Kasumi-1 (cell line): ENCODE results near the gene KDM4C.
A peak's percentile ranks its signal among the peaks of the same experiment; 100 is the strongest.

Source experiments
- DNase-seq, 2 experiments: peaks; one replicate each; lab custom pipeline; 2025; lab: John Stamatoyannopoulos, UW

KDM4C gene

GRCh38 chr9:7042124-7042523 lies 284.4 kb downstream of the KDM4C start:
- no peak for DNase-seq

- DNase-seq: no peak
Measured at GRCh38 chr9:7045361-7045760, 287.6 kb downstream of the KDM4C start.

DNA sequence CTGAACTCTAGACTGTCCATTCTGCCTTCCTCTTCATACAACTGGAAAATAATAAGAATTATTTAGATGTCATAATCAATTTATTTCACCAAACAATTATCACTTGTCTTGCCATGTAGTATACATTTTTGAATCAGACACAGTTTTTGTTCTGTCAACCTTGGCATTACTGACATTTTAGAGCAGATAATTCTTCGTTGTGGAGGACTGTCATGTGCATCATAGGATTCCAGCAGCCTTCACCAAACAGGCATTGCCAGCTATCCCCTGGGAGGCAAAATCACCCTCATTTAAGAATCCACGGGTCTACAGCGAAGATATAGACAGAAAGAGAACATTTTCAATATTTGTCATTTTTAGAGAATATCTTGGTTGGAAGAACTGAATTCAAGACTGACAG lies 293.9 kb downstream of the KDM4C start:
- no peak for DNase-seq

DNA sequence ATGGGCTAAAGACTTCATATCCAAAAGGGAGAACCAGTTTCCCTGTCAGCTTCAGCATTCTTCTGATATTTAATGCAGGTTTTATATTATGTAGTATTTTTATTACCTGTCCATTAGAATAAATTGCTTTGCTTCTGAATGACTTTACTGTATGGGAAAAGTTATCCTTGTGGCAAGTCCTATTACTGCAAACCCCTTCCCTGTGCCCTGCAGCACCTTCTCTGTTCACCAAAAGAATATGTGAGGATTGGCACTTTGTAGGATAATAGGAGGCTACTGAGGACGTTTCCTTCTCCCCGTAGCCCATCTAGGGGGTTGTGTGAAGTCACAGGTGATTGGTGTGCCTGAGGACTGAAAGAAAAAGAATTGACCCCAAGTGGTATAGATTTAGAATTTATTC lies 296.1 kb downstream of the KDM4C start:
- no peak for DNase-seq

- no peak for DNase-seq
Measured at GRCh38 chr9:7055171-7055903, 297.6 kb downstream of the KDM4C start.

DNA sequence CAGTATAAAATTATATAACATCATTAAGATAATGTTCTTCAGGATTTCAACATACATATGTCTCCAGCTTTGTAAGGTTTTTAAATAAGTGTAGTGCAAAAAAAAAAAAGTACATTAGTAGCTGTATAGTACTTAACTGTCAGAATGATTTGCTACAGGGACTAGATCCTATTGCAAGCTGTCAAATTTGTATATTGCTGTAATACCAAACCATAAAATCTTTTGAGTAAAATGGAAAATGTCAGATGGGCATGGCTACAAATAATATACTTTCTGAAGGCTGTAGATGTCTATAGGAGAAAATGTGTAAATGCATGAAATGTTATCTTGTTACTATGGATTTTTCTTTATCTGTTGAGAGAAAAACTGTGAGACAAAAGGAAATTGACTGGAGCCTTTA lies 298.5 kb downstream of the KDM4C start:
- no peak for DNase-seq

DNA sequence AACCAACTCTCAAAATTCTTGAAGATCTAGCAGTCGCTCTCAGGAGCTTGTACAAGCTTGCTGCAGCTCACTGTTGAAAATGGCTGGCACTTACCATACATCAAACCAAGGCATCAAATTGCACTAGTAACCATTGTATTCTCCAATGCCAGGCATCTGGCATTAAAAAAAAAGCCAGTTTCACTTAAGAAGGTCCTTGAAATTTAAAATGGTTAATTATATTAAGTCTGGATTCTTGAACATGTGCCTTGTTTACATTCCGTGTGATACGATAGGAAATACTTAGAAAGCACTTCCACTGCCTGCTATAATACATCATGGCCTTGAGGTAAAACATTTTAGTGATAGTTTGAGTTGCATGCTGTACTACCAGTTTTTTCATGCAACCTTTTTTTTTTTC lies 300.7 kb downstream of the KDM4C start:
- DNase-seq: no peak

DNA sequence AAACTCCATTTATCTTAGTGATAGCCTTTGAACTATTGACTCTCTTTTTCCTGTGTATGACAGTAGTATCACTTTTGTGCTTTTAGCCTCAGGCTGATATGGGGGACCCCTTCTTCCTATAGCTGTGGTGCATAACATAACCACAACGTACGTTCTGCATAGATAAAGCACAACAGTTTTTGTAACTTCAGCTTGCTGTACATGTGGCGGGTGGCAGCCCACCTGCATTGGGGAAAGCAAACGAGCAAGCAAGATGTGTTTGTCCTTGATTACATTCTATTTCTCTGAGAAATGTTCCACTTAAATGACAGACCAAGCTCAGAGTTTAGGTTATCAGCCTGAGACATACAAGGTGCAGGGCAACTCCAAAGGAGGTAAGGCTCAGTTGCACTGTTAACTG lies 309.4 kb downstream of the KDM4C start:
- DNase-seq: no peak

DNA sequence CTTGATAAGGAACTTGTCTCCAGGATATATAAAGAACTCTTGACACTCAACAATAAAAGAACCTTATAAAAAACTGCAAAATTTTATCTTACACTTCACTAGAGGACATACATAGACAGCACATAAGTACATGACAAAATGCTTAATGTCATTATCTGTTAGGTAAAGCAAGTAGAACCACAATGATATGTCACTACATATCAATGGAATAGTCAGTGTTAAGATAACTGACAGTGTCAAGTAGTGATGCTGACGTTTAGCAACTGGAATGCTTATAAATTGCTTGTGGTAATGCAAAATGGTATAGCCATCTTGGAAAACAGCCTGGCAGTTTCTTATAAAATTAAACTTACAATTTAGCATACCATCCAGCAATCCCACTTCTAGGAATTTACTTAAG lies 314.1 kb downstream of the KDM4C start:
- DNase-seq: no peak

DNA sequence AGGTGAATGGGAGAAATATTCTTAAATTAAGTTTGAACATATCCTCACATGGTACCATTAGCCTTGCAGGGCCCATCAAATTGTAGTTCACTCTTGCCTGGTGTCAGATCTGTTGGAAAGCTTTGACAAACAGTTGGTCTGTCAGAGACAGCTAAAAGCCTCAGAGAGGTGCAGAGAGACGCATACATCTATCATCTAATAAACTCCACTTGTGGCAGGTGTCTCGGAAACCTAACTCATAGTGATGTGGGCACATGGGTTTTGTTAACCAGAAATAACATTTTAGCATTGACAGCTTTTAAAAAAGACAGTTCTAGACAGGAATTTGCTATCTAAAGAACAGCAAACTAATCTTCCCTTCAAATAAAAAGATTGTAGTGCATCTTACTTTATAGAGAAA lies 315.9 kb downstream of the KDM4C start:
- no peak for DNase-seq

DNA sequence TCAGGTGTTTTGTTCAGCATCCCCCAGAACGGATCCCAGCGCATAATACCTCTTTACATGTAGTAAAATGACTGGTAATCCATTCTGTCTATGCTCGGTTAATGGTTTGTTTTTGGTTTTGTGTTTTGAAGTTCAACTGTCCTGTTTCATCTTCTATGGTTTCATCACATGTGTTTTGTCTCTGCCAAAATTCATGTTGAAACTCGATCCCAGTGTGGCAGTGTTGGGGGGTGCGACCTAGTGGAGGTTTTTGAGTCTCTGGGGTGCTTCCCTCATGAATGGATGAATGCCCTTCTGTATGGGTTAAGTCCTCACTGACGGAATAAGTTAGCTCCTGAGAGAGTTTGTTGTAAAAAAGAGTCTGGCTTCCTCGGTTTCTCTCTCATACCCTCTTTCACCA lies 317.4 kb downstream of the KDM4C start:
- DNase-seq: no peak

DNA sequence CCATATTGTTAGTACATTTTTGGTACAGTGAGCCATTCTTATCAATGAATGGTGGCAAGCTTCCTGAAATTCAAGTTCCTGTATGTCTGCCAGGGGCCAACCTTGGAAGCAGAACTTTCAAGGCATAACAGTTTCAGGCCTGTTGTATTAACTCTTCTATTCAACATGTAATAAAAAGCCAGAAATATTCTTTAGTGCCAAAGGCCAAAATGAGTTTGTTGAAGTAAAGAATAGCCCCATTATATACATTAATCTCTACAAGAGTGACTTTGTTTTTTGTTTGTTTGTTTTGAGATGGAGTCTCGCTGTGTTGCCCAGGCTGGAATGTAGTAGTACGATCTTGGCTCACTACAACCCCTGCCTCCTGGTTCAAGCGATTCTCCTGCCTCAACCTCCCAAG lies 321.3 kb downstream of the KDM4C start:
- no peak for DNase-seq

DNA sequence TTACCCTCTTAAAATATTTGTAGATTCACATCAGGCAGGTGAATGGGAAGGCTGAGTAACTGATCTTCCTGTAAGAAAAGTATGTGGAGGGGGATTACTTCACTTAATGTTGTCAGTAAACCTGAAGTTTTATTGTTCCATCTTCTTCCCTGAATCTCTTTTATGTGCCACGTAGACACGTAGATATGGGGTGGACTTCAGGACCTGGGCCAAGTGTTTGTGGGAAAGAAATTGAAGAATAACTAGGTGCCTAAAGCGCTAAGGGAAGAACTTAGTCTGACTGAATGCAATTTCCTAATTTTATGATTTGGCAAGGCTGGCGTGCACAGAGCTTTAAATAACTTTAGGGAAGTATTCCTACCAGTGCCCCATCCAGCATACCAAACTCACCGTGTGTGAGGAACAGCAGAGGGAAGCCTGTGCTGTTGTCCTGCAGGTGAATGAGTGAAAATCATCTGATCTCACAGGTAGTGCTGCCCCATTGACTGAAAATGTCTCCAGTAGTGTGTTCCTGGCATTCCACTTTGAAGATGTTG lies 323.4 kb downstream of the KDM4C start:
- peak; percentile 1 to 21 for DNase-seq

DNA sequence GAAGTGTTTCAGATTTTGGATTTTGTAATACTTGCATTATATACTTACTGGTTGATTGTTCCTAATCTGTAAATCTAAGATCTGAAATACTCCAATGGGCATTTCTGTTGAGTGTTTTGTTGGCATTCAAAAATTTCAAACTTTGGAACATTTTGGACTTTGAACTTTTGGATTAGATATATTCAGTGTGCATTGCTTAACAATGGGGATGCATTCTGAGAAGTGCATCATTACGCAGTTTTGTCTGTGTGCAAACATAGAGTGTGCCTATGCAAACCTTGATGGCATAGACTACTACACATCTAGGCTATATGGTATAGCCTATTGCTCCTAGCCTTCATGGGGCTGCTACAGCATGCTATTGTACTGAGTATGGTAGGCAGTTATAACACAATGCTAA lies 325.4 kb downstream of the KDM4C start:
- no peak for DNase-seq

DNA sequence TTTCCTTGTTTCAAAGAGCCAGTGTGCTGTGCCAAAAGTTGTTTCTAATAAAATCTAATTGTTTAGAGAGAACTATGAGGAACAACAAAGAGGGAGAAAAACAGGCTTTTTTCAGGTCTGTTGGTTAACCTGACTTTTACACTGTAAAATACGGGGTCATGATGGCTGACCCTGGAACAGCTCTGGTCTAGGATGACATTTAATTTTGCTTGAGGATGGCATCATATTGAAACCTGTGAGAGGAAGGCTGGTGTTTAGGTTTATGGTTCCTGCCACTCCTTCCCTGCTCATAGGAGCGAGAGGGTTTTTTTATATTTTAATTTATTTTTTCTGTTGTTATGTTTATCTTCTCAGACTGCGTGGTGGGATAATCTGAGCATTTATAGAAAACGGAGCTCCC lies 327.6 kb downstream of the KDM4C start:
- no peak for DNase-seq

DNA sequence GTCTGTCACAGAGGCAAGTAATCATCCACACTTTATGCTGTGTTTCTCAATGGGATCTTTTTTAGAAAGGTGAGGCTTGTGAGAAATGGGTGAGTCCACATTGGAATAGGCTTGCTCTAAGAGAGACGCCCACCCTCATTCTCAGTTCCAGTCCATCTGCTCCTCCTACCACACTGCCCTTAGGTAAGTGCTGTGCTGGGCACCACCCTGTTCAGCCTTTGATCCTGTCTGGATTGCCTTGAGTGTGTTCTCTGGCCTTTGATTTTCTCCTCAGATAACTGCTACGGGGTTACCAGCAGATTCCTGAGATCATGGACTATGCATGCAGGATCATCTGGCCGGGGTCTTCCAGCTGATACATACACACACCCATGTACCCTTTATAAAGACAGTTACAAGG lies 328.6 kb downstream of the KDM4C start:
- no peak for DNase-seq

DNA sequence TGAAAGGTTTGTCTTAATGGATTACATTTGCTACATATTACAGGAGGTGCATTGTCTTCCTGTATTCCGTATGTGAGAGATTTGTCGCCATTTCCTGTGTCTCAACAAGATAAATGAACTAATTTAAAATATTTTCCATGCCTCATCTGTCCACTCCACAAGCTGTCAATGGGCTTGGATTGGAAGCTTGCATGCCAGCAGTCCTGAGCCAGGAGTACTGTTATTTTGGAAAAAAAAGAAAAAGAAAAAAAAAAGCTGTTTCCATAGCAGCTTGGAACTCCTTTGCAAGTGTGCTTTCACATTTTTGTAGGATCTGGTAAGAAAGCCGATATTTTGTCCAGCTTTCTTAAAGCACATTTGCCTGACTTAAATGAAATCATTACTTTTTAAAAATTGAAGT lies 330.8 kb downstream of the KDM4C start:
- no peak for DNase-seq

DNA sequence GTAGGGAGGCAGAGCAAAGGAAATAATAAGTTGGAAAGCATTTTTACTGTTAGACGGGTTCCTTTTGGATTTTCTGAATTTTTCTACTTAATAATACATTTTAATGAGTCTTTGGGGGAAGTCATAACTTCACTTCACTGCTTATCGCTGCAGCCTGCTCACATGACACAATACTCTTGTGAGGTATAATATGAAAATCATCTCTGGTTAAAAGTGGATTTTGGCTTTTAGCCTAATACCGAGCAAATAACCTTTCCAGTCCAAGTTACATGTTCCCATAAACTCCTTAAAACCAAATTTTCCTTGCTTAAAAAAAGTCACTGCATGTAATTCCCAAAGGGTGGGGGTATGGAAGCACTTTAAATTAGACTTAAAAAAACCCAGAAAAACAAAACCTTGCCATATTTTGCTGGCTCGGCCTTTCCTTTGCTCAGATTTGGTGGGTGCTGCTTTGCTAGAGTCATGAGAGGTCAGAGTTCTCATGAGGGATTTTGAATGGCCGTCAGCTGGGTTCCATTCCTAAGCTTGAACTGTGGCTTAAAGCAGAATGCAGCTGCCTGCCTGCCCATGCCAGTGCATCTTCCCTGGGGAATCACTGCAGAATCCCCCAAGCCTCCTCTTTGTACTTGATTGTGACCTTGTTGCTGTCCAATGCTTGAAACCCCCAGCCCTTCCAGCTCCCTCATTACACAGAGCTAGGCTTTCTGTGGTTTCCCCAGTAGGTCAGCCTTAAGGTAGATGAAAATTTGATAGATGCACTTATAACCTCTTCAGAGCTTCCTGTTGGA lies 331.8 kb downstream of the KDM4C start:
- DNase-seq: no peak

DNA sequence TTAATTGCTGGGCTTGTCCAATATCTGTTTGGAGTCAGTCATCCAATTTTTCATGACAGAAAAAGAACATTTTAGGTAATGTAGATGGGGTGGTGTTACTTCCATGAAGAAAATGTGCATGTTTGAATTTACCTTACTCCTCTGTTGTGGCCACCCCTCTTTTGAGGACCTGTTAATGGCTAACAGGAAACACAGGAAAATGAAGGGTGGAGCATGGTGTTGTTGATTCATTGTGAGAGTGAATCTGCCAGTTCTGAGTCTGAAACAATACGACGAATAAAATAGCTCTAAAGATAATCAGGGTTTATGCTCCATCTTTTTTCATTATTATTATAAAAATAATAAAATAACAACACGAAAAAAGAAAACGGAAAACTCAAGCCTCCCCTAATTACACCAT lies 335.3 kb downstream of the KDM4C start:
- no peak for DNase-seq

GRCh38 chr9:7094052-7094451 lies 336.3 kb downstream of the KDM4C start:
- DNase-seq: no peak

- no peak for DNase-seq
Measured at GRCh38 chr9:7094576-7094975, 336.8 kb downstream of the KDM4C start.

GRCh38 chr9:7095058-7095457 lies 337.3 kb downstream of the KDM4C start:
- no peak for DNase-seq

GRCh38 chr9:7097040-7097715 lies 339.4 kb downstream of the KDM4C start:
- DNase-seq: no peak
